HTERT RPE-1 (cell line): ENCODE results near the gene YBX1.

Source experiments
- in situ Hi-C: fragments of 300-500 bp; cut with MboI; formaldehyde crosslinking; loops from 4 replicates; pipeline ENCODE4 v1.14.3; 2020; ENCODE audit warnings: low sequenced_read_pairs

YBX1 gene

GRCh38 chr1:42734201-42735035 lies 52.2 kb downstream of the YBX1 start:
- in situ Hi-C loops = no loop called here

GRCh38 chr1:42735056-42735455 lies 52.8 kb downstream of the YBX1 start:
- in situ Hi-C loops = no loop called here

GRCh38 chr1:42735477-42736105 lies 53.4 kb downstream of the YBX1 start:
- in situ Hi-C loops = no loop called here

- in situ Hi-C loops = no loop called here
Measured at GRCh38 chr1:42736152-42736551, 53.9 kb downstream of the YBX1 start.

- in situ Hi-C loops = no loop called here
Measured at GRCh38 chr1:42736571-42737200, 54.5 kb downstream of the YBX1 start.

- in situ Hi-C loops = no loop called here
Measured at GRCh38 chr1:42737257-42737656, 55.0 kb downstream of the YBX1 start.

GRCh38 chr1:42737986-42738677 lies 55.9 kb downstream of the YBX1 start:
- in situ Hi-C loops = no loop called here

GRCh38 chr1:42738678-42739226 lies 56.5 kb downstream of the YBX1 start:
- in situ Hi-C loops = no loop called here

- in situ Hi-C loops = no loop called here
Measured at GRCh38 chr1:42739753-42740700, 57.8 kb downstream of the YBX1 start, which contains the start of gene CLDN19. Gene CLDN19, minus strand, starts transcription at chr1:42740236. Its CDS starts 173 bp downstream, at chr1:42740063.

GRCh38 chr1:42740851-42741580 lies 58.8 kb downstream of the YBX1 start:
- in situ Hi-C loops = no loop called here

- in situ Hi-C loops = no loop called here
Measured at GRCh38 chr1:42741706-42742105, 59.5 kb downstream of the YBX1 start.

GRCh38 chr1:42742141-42742540 lies 59.9 kb downstream of the YBX1 start:
- in situ Hi-C loops = no loop called here

- in situ Hi-C loops = no loop called here
Measured at GRCh38 chr1:42742617-42743316, 60.5 kb downstream of the YBX1 start.

- in situ Hi-C loops = no loop called here
Measured at GRCh38 chr1:42743317-42744147, 61.3 kb downstream of the YBX1 start.

- in situ Hi-C loops = no loop called here
Measured at GRCh38 chr1:42744148-42744413, 61.9 kb downstream of the YBX1 start.

GRCh38 chr1:42745851-42746250 lies 63.6 kb downstream of the YBX1 start:
- in situ Hi-C loops = no loop called here

- in situ Hi-C loops = no loop called here
Measured at GRCh38 chr1:42746436-42747105, 64.4 kb downstream of the YBX1 start.
